Sciatic nerve (tissue), 2 donors: ENCODE measurements around the gene DYNLL1. TPM values are rescaled to one million over a fixed set of nuclear protein-coding genes. Genes with fewer than 3 reads are reported as not detected.
A peak's percentile ranks its signal among the peaks of the same experiment; 100 is the strongest.
"Not testable (repeated sequence)": the region's sequence is repeated elsewhere in the genome, so short reads cannot be mapped to it uniquely, and the experiment has no call there.

Source experiments
- ATAC-seq: fragments of 200-7000 bp; cut with Tn5 transposase; one replicate; pipeline ENCODE4 v1.9.1; 2020; ENCODE audit warnings: mild to moderate bottlenecking, moderate library complexity
- DNase-seq: peaks from one replicate; pipeline ENCODE4 v3.0.0-alpha.2; 2020; ENCODE audit warnings: low spot score
- intact Hi-C: fragments of 100-400 bp; cut with DNase I; formaldehyde crosslinking; loops from one replicate; pipeline ENCODE4 v1.14.2; 2022
- total RNA-seq: library from RNA; stranded (reverse); fragmentation: NEBNext Ultra II Directional; extraction: Animal tissue kit (Norgen Biotek cat#: 25700); gene quantifications from one replicate; pipeline ENCODE4 v1.2.1, GENCODE V29; 2021
- donor health status: DM: no; HTN: no; CAD: no.
- donor health status: DM: no; HTN: no; CAD: no.

DYNLL1 gene
- total RNA-seq, 1 donor from 2014 or later: 431 TPM

DNA sequence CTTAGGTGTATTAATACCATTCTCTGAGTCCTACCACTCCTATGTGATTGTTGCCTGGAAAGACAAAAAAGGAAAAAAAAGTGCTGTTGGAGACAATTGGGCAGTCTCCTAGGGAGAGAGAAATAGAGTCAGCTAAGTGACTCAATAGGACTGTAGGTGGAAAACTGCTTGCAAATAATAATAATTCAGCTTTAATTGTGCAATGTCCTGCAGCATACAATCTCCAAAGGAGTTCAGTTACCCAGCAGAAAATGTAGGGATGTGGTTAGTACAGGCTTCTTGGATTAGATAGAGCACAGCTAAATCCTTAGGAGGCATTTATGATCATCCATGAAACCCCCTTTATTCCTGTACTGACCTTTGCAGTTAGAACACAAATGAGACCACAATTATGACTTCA, 23.4 kb upstream of the DYNLL1 start:
- ATAC-seq: no peak
- intact Hi-C loops: no loop called here
- no peak for DNase-seq

DNA sequence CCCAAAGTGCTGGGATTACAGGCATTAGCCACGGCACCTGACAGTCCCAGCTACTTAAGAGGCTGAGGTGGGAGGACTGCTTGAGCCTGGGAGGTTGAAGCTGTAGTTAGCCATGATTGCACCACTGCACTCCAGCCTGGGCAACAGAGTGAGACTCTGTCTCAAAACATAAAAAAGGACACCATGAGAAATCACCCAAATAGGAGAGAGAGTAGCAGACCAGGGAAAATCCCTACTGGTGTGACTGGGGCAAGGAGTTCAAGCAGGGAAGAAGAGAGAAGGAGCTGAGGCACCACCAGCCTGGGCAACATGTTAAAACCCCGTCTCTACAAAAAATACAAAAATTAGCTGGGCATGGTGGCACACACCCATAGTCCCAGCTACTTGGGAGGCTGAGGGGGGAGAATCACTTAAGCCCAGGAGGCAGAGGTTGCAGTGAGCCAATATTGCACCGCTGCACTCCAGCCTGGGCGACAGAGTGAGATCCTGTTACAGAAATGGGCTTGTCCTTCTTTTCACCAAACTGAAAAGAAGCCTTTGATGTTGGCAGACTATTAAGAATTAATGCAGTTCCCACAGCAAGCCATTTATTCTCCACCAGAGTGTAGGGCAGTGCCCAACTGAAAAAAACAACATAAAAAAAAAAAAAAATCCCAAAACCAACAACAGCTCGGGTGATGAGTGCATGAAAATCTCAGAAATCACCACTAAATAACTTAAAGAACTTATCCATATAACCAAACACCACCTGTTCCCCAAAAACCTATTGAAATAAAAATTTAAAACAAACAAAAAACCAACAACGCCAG, 21.9 kb upstream of the DYNLL1 start:
- ATAC-seq (no peak), DNase-seq (no peak)
- intact Hi-C loops: no loop called here

DNA sequence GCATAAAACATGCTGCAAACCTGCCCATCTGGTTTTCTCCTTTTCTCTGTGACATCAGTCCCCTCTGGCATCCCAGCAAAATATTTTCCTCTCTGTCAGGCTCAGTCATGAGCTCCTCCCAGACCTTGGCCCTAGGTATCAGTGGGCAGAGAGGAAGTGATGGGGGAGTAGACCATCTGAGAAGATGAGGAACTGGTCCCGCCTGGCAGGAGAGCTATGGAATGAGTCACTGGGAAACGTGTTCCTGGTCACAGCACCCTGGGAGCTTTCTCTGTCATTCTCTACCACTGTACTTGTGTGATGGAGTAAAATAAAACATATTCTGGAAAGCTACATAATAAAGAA, 21.3 kb upstream of the DYNLL1 start:
- DNase-seq: no peak
- intact Hi-C loops: no loop called here
- ATAC-seq: no peak

DNA sequence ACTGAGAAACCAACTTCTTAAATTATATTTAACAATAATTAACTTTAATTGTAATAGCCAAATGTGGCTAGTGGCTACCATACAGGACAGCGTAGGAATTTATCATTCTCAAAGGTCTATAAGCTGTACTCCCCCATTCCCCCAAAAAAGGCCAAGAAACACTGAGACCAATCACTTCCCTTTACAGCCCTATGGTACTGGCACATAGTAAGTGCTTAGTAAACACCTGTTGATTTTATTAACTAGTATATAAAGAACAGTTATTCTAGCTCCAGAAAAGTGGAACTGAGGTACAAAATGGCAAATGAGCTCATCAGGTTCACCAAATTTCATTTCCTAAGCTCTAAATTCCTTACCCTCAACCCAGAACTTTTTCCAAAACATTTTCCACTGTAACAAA, 20.3 kb upstream of the DYNLL1 start:
- ATAC-seq: no peak
- DNase-seq: no peak
- intact Hi-C loops: no loop called here

DNA sequence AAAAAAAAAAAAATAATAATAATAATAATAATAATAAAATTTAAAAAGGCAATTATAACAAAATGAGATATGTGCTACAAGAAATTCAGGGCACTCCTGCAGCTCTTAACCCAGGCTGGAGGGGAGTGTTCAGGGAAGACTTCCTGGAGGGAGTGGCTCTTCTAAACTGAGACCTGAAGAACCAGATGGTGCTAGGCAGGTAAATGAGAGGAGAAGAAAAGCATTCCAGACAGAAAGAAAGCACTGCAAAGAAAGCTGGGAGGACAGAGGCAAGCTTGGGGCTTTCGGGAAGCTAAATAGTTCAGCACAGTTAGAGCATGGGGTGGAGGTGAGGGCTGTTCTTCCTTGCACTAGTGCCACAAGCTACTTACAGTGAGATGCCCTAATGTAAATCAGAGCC, 16.5 kb upstream of the DYNLL1 start:
- DNase-seq (no peak), ATAC-seq (no peak)
- intact Hi-C loops: no loop called here

DNA sequence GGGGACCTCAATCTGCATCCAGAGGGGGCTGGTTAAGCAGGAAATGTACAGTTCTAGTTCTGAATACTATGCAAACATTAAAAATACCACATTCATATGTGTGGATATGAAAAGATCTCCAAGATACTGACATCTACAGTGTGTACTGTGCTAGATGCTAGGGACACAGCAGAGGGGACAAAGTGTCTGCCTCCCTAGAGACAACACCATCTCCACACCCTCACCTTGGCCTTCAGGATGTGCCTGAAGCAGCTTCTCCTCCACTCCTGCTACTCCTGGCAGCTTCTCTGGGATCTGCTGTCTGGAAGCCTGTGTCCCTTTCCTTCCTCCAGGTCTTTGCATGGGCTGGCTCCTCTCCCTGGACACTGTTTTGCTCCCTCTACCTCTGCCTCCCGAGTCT, 15.7 kb upstream of the DYNLL1 start:
- DNase-seq: no peak
- intact Hi-C loops: no loop called here
- no peak for ATAC-seq

DNA sequence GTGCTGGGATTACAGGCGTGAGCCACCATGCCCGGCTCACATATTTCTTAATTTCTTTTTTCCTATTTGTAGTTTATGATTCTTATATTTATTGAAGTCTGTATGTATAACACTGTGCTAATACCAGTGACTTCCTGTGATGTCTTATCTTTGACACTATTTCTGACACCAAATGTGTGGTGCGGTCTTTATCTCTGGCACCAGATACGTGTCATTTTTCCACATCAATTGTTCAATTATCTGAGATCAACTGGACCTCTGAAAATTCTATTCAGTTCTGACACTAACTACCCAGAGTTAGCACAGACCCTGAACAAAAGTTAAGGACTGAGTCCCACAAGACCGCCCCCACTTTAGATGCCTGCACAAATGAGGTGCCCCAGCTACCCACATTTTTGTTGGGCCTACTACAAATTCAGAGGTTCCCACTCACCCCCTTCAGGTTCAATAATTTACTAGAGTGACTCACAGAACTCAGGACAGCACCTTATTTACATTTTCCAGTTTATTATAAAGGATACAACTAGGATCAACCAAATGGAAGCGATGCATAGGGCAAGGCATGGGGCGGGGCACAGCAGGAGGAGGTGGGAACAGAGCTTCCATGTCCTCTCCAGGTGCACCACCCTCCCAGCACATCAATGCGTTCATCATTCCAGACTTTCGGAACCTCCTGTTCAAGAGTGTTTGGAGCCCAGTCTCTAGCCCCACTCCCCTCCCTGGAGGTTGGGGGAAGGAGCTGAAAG, 14.7 kb upstream of the DYNLL1 start:
- no peak for DNase-seq
- intact Hi-C loops: no loop called here
- ATAC-seq: no peak

DNA sequence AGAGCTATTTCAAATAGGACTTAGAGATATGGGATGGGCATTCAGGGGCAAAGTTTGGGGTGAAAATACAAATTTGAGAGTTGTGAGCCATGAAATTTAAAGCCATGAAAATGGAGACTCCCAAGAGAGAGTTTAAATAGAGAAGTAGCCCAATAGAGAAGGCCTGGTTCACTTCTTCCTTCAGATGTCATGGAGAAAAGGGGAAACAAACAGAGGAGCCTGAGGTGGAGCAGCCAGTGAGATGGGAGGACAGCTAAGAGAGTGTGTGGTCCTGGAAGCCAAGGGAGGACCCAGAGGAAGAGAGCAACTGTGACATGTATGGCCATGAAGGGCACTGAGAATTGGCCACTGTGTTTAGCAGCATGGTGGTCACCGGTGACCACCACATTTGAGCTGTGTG, 12.3 kb upstream of the DYNLL1 start:
- intact Hi-C loops: no loop called here
- no peak for ATAC-seq

DNA sequence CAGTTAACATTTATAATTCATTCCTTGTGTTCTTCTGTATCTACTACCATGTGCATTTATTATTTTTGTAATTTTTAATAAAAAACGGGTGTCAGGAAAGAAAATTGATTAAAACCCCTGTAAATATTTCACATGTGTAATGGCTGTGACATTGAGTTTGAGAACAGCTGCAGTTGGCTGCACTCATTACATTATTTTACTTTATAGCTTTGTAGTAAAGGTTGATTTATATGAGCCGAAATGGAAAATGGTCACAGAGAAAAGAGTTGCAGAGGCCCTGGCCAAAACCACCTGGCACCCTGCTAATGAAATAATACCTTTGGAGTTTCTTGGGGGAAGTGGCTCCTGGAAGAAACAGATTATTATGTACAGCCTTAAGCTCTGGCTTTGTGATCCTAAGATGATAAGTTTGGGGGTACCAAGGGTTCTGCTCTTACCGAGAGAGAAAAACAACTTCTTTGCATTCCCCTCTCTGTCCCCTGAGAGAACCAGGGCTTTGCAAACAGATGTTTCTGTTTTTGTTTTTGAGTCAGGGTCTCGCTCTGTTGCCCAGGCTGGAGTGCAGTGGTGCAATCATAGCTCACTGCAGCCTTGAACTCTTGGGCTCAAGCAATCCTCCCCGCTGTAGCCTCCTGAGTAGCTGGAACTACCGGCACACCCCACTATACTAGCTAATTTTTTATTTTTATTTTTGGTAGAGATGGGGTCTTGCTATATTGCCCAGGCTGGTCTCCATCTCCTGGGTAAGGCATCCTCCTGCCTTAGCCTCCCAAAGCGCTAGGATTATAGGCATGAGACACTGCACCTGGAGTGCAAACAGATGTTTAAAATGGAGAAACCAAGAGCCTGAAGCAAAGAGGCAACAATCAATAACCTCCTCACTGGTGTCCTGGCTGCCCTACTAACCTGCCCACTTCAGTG, 9.7 kb upstream of the DYNLL1 start:
- intact Hi-C loops: no loop called here

More for the DNA sequence above, 12.3 kb upstream of the DYNLL1 start:
- no peak for DNase-seq

DNA sequence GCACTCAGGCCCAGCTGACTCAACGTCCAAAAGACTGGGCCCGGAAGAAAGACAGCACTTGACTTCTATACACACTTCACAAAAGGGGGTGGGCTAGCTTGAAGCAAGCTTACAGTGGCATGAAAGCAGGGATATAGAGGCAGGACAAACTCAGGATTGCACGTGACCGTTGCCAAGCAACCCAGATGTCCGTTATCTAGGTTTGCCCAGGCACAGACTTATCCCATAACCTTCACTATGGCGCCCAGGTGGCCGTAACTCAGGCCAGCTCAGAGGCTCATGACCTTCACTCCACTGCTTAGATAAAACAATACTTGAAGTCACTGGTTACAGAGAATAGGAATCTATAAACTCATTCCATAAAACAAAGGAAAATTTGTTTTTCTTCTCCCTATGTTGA, 8.4 kb upstream of the DYNLL1 start:
- DNase-seq, intact Hi-C loops, ATAC-seq: not testable (repeated sequence)

More for the DNA sequence above, 9.7 kb upstream of the DYNLL1 start:
- DNase-seq (no peak), ATAC-seq (no peak)

DNA sequence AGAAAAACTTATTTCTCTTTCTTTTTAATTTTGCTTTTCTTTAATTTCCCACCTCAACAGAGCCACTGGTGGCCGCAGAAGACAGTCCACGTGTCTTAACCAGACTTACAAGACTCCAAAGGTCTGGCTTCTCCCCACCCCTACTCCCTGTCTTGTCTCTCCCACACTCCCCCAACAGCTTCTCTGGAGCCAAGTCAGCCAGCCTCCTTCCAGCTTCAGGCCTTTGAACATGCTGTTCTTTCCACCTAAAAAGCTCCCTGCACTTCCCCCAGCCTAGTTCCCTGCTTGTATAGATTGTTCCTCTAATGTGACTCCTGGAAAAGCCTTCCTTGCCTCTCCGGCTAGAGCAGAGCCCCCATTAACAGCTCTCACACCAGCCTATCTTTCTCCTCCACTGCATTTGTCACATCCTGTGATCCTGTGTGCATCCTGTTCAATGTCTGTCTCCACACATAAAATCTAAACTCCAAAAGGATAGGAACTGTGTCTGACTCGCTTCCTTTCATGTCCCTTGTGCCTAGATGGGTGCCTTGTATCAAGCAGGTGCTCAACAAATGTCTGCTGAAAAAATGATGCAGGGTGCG, 7.8 kb upstream of the DYNLL1 start:
- ATAC-seq: no peak
- no peak for DNase-seq
- intact Hi-C loops: no loop called here

DNA sequence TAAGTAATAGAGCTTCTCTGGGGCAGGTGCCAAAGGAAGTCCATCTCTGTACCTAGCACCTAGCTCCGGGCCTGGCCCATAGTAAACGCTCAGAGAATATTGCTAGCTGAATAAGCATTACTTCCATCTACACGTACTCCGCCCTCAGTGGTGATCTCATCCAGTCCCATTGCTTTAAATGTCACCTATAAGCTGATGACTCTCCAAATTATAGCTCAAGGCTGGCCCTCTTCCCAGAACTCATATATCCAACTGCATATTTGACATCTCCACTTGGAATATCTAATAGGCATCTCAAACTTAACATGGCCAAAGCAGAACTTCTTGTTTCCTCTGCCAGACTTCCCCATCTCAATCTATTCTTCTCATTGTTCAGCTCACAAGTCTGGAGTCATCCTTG, 6.9 kb upstream of the DYNLL1 start:
- DNase-seq: no peak
- ATAC-seq: no peak
- intact Hi-C loops: no loop called here

DNA sequence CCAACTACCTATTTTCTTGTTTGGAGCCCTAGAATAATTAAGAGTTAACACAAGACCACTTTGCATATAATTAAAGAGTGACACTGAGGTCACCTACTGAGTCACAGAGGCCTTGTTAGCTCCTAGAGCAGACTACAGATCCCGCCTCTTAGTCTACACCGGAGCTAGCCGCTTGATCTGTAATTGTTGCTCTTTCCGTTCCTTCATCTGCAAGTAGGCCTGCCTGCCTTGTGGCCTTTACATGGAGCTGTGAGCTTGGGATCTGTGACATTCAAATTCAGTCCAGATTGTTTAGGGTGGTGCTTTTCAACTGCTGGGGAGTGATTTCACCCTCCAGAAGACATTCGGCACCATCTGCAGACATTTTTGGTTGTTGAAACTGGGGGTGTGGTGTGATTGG, 5.6 kb upstream of the DYNLL1 start:
- intact Hi-C loops: no loop called here
- ATAC-seq (no peak), DNase-seq (no peak)

DNA sequence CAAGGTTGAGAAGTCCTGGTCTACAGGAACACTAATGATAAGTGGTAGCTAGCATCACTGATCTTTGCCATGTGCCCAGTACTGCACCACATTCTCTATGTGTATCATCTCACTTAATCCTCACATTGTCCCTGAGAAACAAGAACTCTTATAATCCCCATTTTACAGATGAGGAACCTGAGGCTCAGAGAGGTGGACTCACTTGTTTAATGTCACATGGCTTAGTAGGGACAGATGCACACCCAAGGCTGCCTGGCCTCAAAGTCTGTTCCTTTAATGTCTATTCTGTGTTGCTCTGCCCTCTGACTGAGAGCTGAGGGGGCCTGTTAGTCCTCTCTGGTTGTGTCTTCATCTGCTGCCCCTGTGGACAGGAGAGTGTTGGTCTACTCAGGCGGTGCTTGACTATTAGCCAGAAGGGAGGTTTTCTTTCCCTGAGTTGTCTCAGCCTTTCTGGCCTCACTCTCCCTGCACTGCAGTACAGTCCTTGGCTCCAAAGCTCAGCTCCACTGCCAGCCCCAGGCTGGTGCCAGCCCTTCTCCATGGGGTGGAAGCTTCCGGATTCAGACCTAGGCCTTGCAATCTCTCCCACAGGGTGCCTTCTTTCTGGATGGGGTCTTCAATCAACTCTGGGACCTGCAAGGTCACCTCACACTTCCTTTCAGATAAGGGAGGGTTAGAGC, 4.9 kb upstream of the DYNLL1 start:
- DNase-seq (no peak), ATAC-seq (no peak)
- intact Hi-C loops: no loop called here

DNA sequence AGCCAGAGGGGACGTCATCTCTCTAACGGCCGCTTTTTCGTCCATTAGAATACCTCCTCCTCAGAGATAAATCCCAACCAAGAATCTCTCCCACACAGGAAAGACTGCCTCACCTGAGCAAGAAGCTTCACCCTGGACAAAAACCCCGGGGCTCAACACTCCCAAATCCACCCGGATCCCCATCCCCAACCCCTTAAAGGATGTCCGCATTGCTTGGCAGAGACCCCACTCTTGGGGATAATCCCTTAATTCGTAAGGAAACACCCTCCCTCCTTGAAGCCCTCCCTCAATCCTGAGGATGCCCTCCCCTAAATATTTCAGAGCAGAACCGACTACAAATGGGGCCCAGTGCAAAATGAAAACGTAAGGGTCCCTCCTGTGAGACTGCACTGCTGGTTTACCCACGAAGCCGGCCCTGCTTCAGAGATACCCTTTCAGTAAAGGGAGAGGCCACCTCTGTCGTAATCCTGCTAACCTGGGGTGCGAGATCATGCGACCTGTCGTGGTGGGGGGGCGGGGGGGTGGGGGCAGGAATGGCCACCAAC, 655 bp upstream of the DYNLL1 start:
- peak; percentile 3 for ATAC-seq
- DNase-seq: no peak
- intact Hi-C loops: no loop called here

DNA sequence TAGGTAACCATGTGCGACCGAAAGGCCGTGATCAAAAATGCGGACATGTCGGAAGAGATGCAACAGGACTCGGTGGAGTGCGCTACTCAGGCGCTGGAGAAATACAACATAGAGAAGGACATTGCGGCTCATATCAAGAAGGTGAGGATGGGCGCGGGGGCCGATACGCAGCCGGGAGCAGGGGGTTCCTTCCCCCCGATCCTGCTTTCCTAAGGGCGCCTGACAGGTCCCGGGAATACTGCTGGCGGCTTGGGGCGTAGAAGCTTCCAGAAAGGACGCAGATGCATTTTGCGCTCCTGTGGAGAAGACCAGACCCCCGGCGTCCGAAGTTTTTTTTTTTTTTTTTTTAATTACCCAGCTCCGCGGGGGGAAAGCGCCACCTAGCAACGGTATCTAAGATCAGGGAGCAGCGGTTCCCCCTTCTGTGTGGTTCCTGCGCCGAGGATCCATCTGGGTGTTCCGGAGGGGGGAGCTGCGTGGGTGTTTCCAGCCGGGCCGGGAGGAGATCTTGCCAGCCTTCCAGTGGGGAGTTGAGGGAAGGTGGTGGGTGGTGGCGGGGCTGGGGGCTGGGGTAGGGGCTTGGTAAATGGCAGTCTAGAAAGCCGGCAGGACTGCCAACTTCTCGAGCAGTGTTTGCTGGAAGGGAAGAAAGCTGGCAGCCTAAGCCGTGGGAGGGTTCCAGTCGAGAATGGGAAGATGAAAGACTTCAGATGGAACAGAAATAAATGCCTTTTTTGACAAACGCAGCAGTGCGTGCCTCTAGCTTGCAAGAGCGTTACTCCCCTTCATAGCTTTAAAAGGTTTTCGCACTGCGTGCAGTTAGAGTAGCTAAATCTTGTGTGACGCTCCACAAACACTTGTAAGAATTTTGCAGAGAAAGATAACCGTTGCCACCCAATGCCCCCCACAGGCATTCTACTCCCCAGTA, 764 bp downstream of the DYNLL1 start:
- intact Hi-C loops: no loop called here
- ATAC-seq (peak; percentile 82), DNase-seq (peak; percentile 84)

DNA sequence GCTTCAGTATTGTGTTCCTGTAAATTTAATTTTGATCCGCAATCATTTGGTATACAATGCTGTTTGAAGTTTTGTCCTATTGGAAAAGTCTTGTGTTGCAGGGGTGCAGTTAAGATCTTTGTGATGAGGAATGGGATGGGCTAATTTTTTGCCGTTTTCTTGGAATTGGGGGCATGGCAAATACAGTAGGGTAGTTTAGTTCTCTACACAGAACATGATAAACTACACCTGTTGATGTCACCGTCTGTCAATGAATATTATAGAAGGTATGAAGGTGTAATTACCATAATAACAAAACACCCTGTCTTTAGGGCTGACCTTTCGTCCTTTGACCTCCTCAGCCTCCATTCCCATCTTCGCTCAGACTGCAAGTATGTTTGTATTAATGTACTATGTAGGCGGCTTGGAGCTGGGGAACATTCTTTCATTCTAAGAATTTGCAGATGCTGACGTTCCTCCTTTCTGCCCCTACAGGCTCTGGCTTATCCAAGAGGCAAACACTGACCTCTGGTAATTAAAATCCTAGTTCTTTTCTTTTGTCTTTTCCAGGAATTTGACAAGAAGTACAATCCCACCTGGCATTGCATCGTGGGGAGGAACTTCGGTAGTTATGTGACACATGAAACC, 1.7 kb downstream of the DYNLL1 start:
- intact Hi-C loops: no loop called here
- DNase-seq (no peak), ATAC-seq (no peak)
